MCF 10A (cell line): ENCODE results near the gene ELP4. TPM values are rescaled to one million over a fixed set of nuclear protein-coding genes. Genes with fewer than 3 reads are reported as not detected.

Source experiments
- BruUV-seq: library from RNA; stranded (reverse); fragments of 400-500 nt; replicated peaks from 2 replicates; lab custom pipeline; 2021; lab: Mats Ljungman, UMichigan
- CTCF ChIA-PET: fragments of 300-600 bp; sonication (Branson Sonifier 250); formaldehyde crosslinking; extraction: SDS; loops from one replicate; lab custom pipeline; 2021; ENCODE audit warnings: antibody characterized with exemption, inconsistent platforms; lab: Yijun Ruan, JAX
- POLR2A ChIA-PET: fragments of 300-600, 350-650 bp; sonication (Branson Sonifier 250); formaldehyde crosslinking; extraction: SDS; loops from one replicate; lab custom pipeline; 2020; ENCODE audit warnings: antibody characterized with exemption, inconsistent platforms; lab: Yijun Ruan, JAX
- DNase-seq: peaks from one replicate; pipeline ENCODE4 v3.0.0-alpha.2; 2018; ENCODE audit not compliant: unreplicated experiment
- H3K27ac Mint-ChIP-seq: one replicate; pipeline ENCODE4 v1.8.0; 2022; ENCODE audit warnings: mild to moderate bottlenecking, low read depth, mixed read lengths; ENCODE audit not compliant: unreplicated experiment
- H3K27me3 Mint-ChIP-seq: one replicate; pipeline ENCODE4 v1.8.0; 2022; ENCODE audit warnings: mixed read lengths; ENCODE audit not compliant: insufficient read depth, unreplicated experiment
- H3K36me3 Mint-ChIP-seq: one replicate; pipeline ENCODE4 v1.8.0; 2022; ENCODE audit warnings: mild to moderate bottlenecking, moderate library complexity, mixed read lengths; ENCODE audit not compliant: insufficient read depth, unreplicated experiment
- H3K4me1 Mint-ChIP-seq: one replicate; pipeline ENCODE4 v1.8.0; 2022; ENCODE audit warnings: mixed read lengths; ENCODE audit not compliant: insufficient read depth, unreplicated experiment
- H3K4me3 Mint-ChIP-seq: one replicate; pipeline ENCODE4 v1.8.0; 2022; ENCODE audit warnings: mild to moderate bottlenecking, moderate library complexity, mixed read lengths; ENCODE audit not compliant: unreplicated experiment
- H3K9me3 Mint-ChIP-seq: one replicate; pipeline ENCODE4 v1.8.0; 2022; ENCODE audit warnings: mixed read lengths; ENCODE audit not compliant: unreplicated experiment
- CTCF ChIP-seq: fragments of 200-600 bp; IDR thresholded peaks from one replicate; pipeline ENCODE4 v1.8.0; 2022; ENCODE audit warnings: antibody characterized with exemption, mild to moderate bottlenecking; ENCODE audit not compliant: unreplicated experiment
- intact Hi-C: fragments of 100-400 bp; cut with micrococcal nuclease; formaldehyde crosslinking; loops from 2 replicates; pipeline ENCODE4 v1.14.1; 2022
- total RNA-seq: library from RNA; stranded (reverse); gene quantifications from 2 replicates; pipeline ENCODE4 v1.2.3, GENCODE V29; 2022

The ELP4 gene
- total RNA-seq, 1 experiment from 2014 or later = 18.3 TPM

GRCh38 chr11:31834237-31834636 is 324.7 kb downstream of the ELP4 start:
- no peak for TF ChIP-seq CTCF
- ChIA-PET CTCF (no interaction called here), POLR2A (no interaction called here)
- intact Hi-C loops = no loop called here
- no peak overlapping the region for H3K27ac Mint-ChIP-seq
- no peak overlapping the region for H3K4me3 Mint-ChIP-seq
- H3K36me3 Mint-ChIP-seq = no peaks in the 10 kb centered on the region
- no peak for DNase-seq
- no peaks in the 10 kb centered on the region for H3K9me3 Mint-ChIP-seq
- BruUV-seq = no TSS peak
- H3K4me1 Mint-ChIP-seq = no peaks in the 10 kb centered on the region
- peaks cover 1% of the 10 kb centered on the region for H3K27me3 Mint-ChIP-seq

Other genes with a start within 250 kb of the ELP4 start
- 0.19 TPM in 1 of 2 replicates, not detected in the other for gene DCDC1, start 140.0 kb upstream of the ELP4 start, total RNA-seq
- 19.0 and 23.7 TPM in 2 replicates for gene DNAJC24, start 139.9 kb upstream of the ELP4 start, total RNA-seq
- 26.7 and 32.2 TPM in 2 replicates for gene IMMP1L, start 145 bp upstream of the ELP4 start, total RNA-seq